ENCODE data around the gene SEC16A.

DNA sequence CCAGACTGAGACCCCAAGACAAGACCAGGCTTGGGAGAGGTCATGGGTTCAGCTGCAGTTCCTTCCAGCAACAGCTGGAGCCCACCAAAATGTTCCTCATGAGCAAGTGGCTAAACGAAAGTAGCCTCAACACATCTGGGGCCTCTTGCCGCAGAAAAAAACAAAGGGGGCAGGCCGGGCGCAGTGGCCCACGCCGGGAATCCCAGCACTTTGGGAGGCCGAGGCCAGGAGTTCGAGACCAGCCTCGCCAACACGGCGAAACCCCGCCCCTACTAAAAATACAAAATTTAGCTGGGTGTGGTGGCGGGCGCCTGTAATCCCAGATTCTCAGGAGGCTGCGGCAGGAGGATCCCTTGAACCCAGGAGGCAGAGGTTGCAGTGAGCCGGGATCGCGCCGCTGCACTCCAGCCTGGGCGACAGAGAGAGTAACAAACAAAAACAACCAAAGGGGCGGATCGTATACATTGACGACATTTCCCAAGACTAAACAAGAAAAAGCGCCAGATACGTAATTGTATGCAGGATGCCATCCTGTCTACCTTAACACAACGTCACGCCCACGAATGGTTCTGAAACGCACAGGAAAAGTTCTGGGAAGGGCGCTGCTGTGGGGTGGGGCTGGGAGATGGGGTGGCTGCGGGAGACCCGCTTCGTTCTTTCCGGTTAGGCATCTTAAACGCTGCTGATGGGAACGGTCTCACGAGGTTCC is 44.8 kb downstream of the SEC16A start:
- TF ChIP-seq POLR2A (IDR thresholded peaks at IDR 0.05; ENCODE audit: low read length) (no peak), GATA1 (IDR thresholded peaks at IDR 0.05; ENCODE audit: low read depth, low read length) (no peak)
